MM.1S (cell line): ENCODE data around the gene ADRM1.

Experiments used
- EZH2 ChIP-seq: fragments of 300-600 bp; sonication (generic); optimal IDR thresholded peaks from 2 replicates; pipeline ENCODE3; 2017; ENCODE audit warnings: low read depth, mild to moderate bottlenecking, antibody characterized with exemption, low read length, mixed read lengths
- TF ChIP-seq, protein P1 (sequence below): fragments of 300-600 bp; sonication (generic); IDR thresholded peaks from 2 replicates; pipeline ENCODE4 v1.5.1; 2016; ENCODE audit warnings: antibody characterized with exemption, low read length, mixed read lengths

DNA sequence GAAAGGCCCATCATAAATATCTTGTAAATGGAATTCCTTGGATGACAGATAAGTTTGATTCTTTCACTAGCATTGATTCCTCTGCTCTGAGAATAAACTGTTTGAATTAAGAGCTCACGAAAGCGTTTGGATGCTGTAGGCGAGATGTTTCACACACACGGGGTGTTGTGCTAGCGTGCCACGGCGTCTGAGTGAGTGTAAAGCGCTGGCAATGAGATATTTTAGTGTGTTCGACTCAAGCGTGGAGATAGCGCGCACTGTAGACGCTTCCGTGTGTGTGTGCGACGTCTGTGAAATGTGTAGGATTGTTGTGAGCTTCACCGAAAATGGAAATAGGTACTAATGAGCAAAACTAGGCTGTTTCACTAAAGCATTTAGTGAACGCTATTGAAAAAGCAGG is 29.4 kb upstream of the ADRM1 start:
- TF ChIP-seq, protein P1, sequence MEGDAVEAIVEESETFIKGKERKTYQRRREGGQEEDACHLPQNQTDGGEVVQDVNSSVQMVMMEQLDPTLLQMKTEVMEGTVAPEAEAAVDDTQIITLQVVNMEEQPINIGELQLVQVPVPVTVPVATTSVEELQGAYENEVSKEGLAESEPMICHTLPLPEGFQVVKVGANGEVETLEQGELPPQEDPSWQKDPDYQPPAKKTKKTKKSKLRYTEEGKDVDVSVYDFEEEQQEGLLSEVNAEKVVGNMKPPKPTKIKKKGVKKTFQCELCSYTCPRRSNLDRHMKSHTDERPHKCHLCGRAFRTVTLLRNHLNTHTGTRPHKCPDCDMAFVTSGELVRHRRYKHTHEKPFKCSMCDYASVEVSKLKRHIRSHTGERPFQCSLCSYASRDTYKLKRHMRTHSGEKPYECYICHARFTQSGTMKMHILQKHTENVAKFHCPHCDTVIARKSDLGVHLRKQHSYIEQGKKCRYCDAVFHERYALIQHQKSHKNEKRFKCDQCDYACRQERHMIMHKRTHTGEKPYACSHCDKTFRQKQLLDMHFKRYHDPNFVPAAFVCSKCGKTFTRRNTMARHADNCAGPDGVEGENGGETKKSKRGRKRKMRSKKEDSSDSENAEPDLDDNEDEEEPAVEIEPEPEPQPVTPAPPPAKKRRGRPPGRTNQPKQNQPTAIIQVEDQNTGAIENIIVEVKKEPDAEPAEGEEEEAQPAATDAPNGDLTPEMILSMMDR = no peak
- no peak for TF ChIP-seq EZH2
